Measurements from ENCODE around the gene A3GALT2. TPM values are rescaled to one million over a fixed set of nuclear protein-coding genes. Genes with fewer than 3 reads are reported as not detected.

The A3GALT2 gene
- total RNA-seq, 1 donor from 2014 or later = 0.71 TPM

GRCh38 chr1:33301273-33301984, 19.5 kb downstream of the A3GALT2 start:
- H3K4me1 Mint-ChIP-seq (ENCODE audit: low read depth, unreplicated experiment) = peaks cover 16% of the 10 kb centered on the region
- no peaks in the 10 kb centered on the region for H3K36me3 Mint-ChIP-seq (ENCODE audit: unreplicated experiment)
- no peak overlapping the region for H3K27ac Mint-ChIP-seq (ENCODE audit: unreplicated experiment)
- no peak for TF ChIP-seq CTCF (IDR thresholded peaks at IDR 0.05; ENCODE audit: partially characterized antibody, unreplicated experiment)
- H3K9me3 Mint-ChIP-seq (ENCODE audit: unreplicated experiment) = peaks cover 3% of the 10 kb centered on the region
- H3K4me3 Mint-ChIP-seq (ENCODE audit: unreplicated experiment) = no peak overlapping the region
- peaks cover 12% of the 10 kb centered on the region for H3K27me3 Mint-ChIP-seq (ENCODE audit: unreplicated experiment)
- no peak for DNase-seq

GRCh38 chr1:33300673-33301072, 20.2 kb downstream of the A3GALT2 start:
- Mint-ChIP-seq H3K4me1 (ENCODE audit: low read depth, unreplicated experiment) (peaks cover 11% of the 10 kb centered on the region), H3K9me3 (ENCODE audit: unreplicated experiment) (peaks cover under 1% of the 10 kb centered on the region), H3K36me3 (ENCODE audit: unreplicated experiment) (no peaks in the 10 kb centered on the region), H3K27ac (ENCODE audit: unreplicated experiment) (no peak overlapping the region), H3K27me3 (ENCODE audit: unreplicated experiment) (peaks cover 10% of the 10 kb centered on the region), H3K4me3 (ENCODE audit: unreplicated experiment) (no peak overlapping the region)
- no peak for TF ChIP-seq CTCF (IDR thresholded peaks at IDR 0.05; ENCODE audit: partially characterized antibody, unreplicated experiment)
- DNase-seq = no peak

- H3K9me3 Mint-ChIP-seq (ENCODE audit: unreplicated experiment) = no peaks in the 10 kb centered on the region
- peaks cover 10% of the 10 kb centered on the region for H3K27me3 Mint-ChIP-seq (ENCODE audit: unreplicated experiment)
- no peak for DNase-seq
- no peak overlapping the region for H3K4me3 Mint-ChIP-seq (ENCODE audit: unreplicated experiment)
- no peak overlapping the region for H3K27ac Mint-ChIP-seq (ENCODE audit: unreplicated experiment)
- TF ChIP-seq CTCF (IDR thresholded peaks at IDR 0.05; ENCODE audit: partially characterized antibody, unreplicated experiment) = no peak
- H3K36me3 Mint-ChIP-seq (ENCODE audit: unreplicated experiment) = no peaks in the 10 kb centered on the region
- H3K4me1 Mint-ChIP-seq (ENCODE audit: low read depth, unreplicated experiment) = peaks cover 8% of the 10 kb centered on the region
These were observed 21.3 kb downstream of the A3GALT2 start for GRCh38 chr1:33299461-33300155.

GRCh38 chr1:33298623-33299277, 22.1 kb downstream of the A3GALT2 start:
- H3K4me1 Mint-ChIP-seq (ENCODE audit: low read depth, unreplicated experiment) = peaks cover 8% of the 10 kb centered on the region
- H3K27me3 Mint-ChIP-seq (ENCODE audit: unreplicated experiment) = peaks cover 12% of the 10 kb centered on the region
- H3K4me3 Mint-ChIP-seq (ENCODE audit: unreplicated experiment) = no peak overlapping the region
- peaks cover 2% of the 10 kb centered on the region for H3K9me3 Mint-ChIP-seq (ENCODE audit: unreplicated experiment)
- DNase-seq = peak; percentile 85
- H3K36me3 Mint-ChIP-seq (ENCODE audit: unreplicated experiment) = peaks cover 4% of the 10 kb centered on the region
- peak overlapping the region; percentile 38 for H3K27ac Mint-ChIP-seq (ENCODE audit: unreplicated experiment)
- TF ChIP-seq CTCF (IDR thresholded peaks at IDR 0.05; ENCODE audit: partially characterized antibody, unreplicated experiment) = peak; percentile 88

Measured in glutamatergic neuron (in vitro differentiated cells).